Heart right ventricle (tissue), 16 donors: ENCODE measurements around the gene CEP164. TPM values are rescaled to one million over a fixed set of nuclear protein-coding genes. Genes with fewer than 3 reads are reported as not detected.

Experiments
- ATAC-seq, 8 donors: fragments of 200-7000 bp; cut with Tn5 transposase; one replicate each; pipeline ENCODE4 v1.9.1; 2020; ENCODE audit warnings: mild to moderate bottlenecking in 8 of 8, moderate library complexity in 8 of 8, moderate number of reproducible peaks in 1 of 8
- DNase-seq, 2 donors: peaks; one replicate each; pipeline ENCODE4 v3.0.0-alpha.2; 2020
- H3K27ac ChIP-seq, 10 donors: fragments of 200-600 bp; sonication (generic) in 2 of 10; one replicate each; pipeline versions ENCODE4 v1.5.0 to v1.8.0; 2020 to 2022; ENCODE audit warnings: mild to moderate bottlenecking in 3 of 10
- H3K27me3 ChIP-seq, 7 donors: fragments of 200-600 bp; one replicate each; pipeline ENCODE4 v1.8.0; 2021 to 2022; ENCODE audit warnings: mild to moderate bottlenecking in 2 of 7
- H3K36me3 ChIP-seq, 9 donors: fragments of 200-600 bp; sonication (generic) in 1 of 9; one replicate each; pipeline versions ENCODE4 v1.5.0 to v1.8.0; 2020 to 2022; ENCODE audit warnings: mild to moderate bottlenecking in 2 of 9
- H3K4me1 ChIP-seq, 9 donors: fragments of 200-600 bp; sonication (generic) in 1 of 9; one replicate each; pipeline versions ENCODE4 v1.5.0 to v1.8.0; 2020 to 2022; ENCODE audit warnings: mild to moderate bottlenecking in 4 of 9
- H3K4me3 ChIP-seq, 10 donors: fragments of 200-600 bp; sonication (generic) in 2 of 10; one replicate each; pipeline versions ENCODE4 v1.5.0 to v1.8.0; 2020 to 2022; ENCODE audit warnings: mild to moderate bottlenecking in 7 of 10, moderate library complexity in 2 of 10
- H3K9me3 ChIP-seq, 11 donors: fragments of 200-600 bp in 10 of 11; sonication (generic) in 2 of 11; one replicate each; pipeline versions ENCODE4 v1.5.0 to v1.8.0; 2013 to 2022; ENCODE audit warnings: mild to moderate bottlenecking in 2 of 11, control low read depth in 1 of 11, moderate library complexity in 1 of 11
- CTCF ChIP-seq, 9 donors: fragments of 200-600 bp; sonication (generic) in 2 of 9; IDR thresholded peaks; one replicate each; pipeline versions ENCODE4 v1.5.0 to v1.8.0; 2021 to 2022; ENCODE audit warnings: antibody characterized with exemption in 9 of 9, mild to moderate bottlenecking in 5 of 9, moderate library complexity in 1 of 9
- WGBS, 2 donors: extraction: QIAGEN DNeasy Blood & Tissue Kit; methylation state at CpG; one replicate each; pipeline ENCODE4 v1.1.7; 2013; ENCODE audit warnings: inconsistent platforms in 1 of 2; 5-methylcytosine and 5-hydroxymethylcytosine counted together
- intact Hi-C, 10 donors: fragments of 100-400 bp; cut with DNase I; formaldehyde crosslinking; loops; one replicate each; pipeline versions ENCODE4 v1.11.1 to v1.14.2; 2022
- polyA plus RNA-seq, 2 donors: library from polyadenylated mRNA; stranded (reverse); fragments of 200-250 nt; gene quantifications; one replicate each; pipeline ENCODE4 v1.2.3, GENCODE V29; 2013
- total RNA-seq, 10 donors: library from RNA; stranded (reverse); fragmentation: NEBNext Ultra II Directional in 3 of 10; extraction: Animal tissue kit (Norgen Biotek cat#: 25700) in 3 of 10; gene quantifications; one replicate each; pipeline versions ENCODE4 v1.2.1 to v1.2.4, GENCODE V29; 2021 to 2023
- donor health status: Arrhythmogenic right ventricular cardiomyopathy.
- donor health status: ischemic (EF 13 %, LVEDD 7.1; RV severe dilation, severe dysfunction).
- donor health status: healthy with polysubstance abuse.
- donor health status: DM: no; HTN: yes; CAD: no.
- donor health status: DM: no; HTN: no; CAD: no.
- donor health status: ischemic (EF 25% LVEDD 6.9; RV normal size, moderate dysfunction).
- donor health status: ischemic (EF 25% LVEDD 5.7; RV mildly dilated, moderate dysfunction).
- donor health status: healthy.
- donor health status: DM: yes; HTN: yes; CAD: no.
- donor health status: Ischemic cardiomyopathy.
- donor health status: ischemic (EF 35%, LVEDD 5.7; RV mildly dilated, moderate dysfunction).
- donor health status: nonischemic (EF 11% LVEDD 7.7; RV severe dilation, severe dysfunction).
- donor health status: DM: yes; HTN: yes; CAD: no.
- donor health status: PGD.
- donor health status: ischemic (EF 29% LVEDD 5.4; RV normal size, mild dysfunction).
- donor health status: nonischemic (EF 23%, LVEDD 6.1; RV moderate dilation, normal function).

Gene CEP164
- total and polyA plus RNA-seq, 12 donors: 3.5 to 17.9 (median 6.6) TPM

- Histone ChIP-seq H3K27me3 (no peaks in the 10 kb centered on the region), H3K9me3 (no peaks in the 10 kb centered on the region), H3K27ac (no peak overlapping the region), H3K36me3 (peaks cover 0 to 95% (median 19%) of the 10 kb centered on the region in 9 donors), H3K4me1 (no peaks in the 10 kb centered on the region), H3K4me3 (no peak overlapping the region)
- DNase-seq (no peak), ATAC-seq (no peak)
- 94 to 96% methylated on average over 3 of the region's 3 CpGs for whole genome bisulfite sequencing, 2 donors
- TF ChIP-seq CTCF (IDR thresholded peaks at IDR 0.05): no peak
- intact Hi-C loops: no loop called here
These were observed 60.5 kb downstream of the CEP164 start for GRCh38 chr11:117387992-117388755.

- WGBS, 2 donors: 97 to 98% methylated on average over 8 of the region's 8 CpGs
These were observed 63.1 kb downstream of the CEP164 start for GRCh38 chr11:117390743-117391142.

GRCh38 chr11:117391181-117391580 is 63.5 kb downstream of the CEP164 start:
- no peak for ATAC-seq
- Histone ChIP-seq H3K27me3 (no peaks in the 10 kb centered on the region), H3K4me1 (no peaks in the 10 kb centered on the region), H3K9me3 (no peaks in the 10 kb centered on the region), H3K4me3 (no peak overlapping the region), H3K27ac (no peak overlapping the region), H3K36me3 (peaks cover 0 to 97% (median 35%) of the 10 kb centered on the region in 9 donors)
- 95 to 96% methylated on average over 8 of the region's 8 CpGs for WGBS, 2 donors
- DNase-seq: no peak
- TF ChIP-seq CTCF (IDR thresholded peaks at IDR 0.05): no peak
- intact Hi-C loops: no loop called here

More at GRCh38 chr11:117390743-117391142, 63.1 kb downstream of the CEP164 start:
- Histone ChIP-seq H3K27me3 (no peaks in the 10 kb centered on the region), H3K27ac (no peak overlapping the region), H3K4me3 (no peak overlapping the region), H3K36me3 (peaks cover 0 to 95% (median 35%) of the 10 kb centered on the region in 9 donors), H3K9me3 (no peaks in the 10 kb centered on the region), H3K4me1 (no peaks in the 10 kb centered on the region)
- TF ChIP-seq CTCF (IDR thresholded peaks at IDR 0.05): no peak
- intact Hi-C loops: no loop called here
- DNase-seq (no peak), ATAC-seq (no peak)

- peaks cover 0 to 97% (median 41%) of the 10 kb centered on the region in 9 donors for H3K36me3 ChIP-seq
- H3K27ac ChIP-seq: no peak overlapping the region
- ATAC-seq (no peak), DNase-seq (no peak)
- TF ChIP-seq CTCF (IDR thresholded peaks at IDR 0.05): no peak
- intact Hi-C loops: no loop called here
- H3K4me1 ChIP-seq: no peaks in the 10 kb centered on the region
- 88 to 93% methylated on average over 12 of the region's 12 CpGs for WGBS, 2 donors
- no peaks in the 10 kb centered on the region for H3K27me3 ChIP-seq
- no peak overlapping the region for H3K4me3 ChIP-seq
- no peaks in the 10 kb centered on the region for H3K9me3 ChIP-seq
These were observed 64.5 kb downstream of the CEP164 start for GRCh38 chr11:117392001-117392690.
